Uterine smooth muscle cell (primary cell): ENCODE data around the gene GPR22. TPM values are rescaled to one million over a fixed set of nuclear protein-coding genes. Genes with fewer than 3 reads are reported as not detected.

ENCODE experiments used
- total RNA-seq: library from RNA; depleted of rRNA; stranded (reverse); fragments of >200 nt; gene quantifications from 2 replicates; pipeline ENCODE4 v1.2.3, GENCODE V29; 2014

Gene GPR22
- under 0.01 and 1.1 TPM in 2 replicates for total RNA-seq

GRCh38 chr7:107469929-107470328 is at the start of gene GPR22:
TSS of gene GPR22 (plus strand) at chr7:107470057. CDS start at chr7:107474061, 4,004 bp downstream.

Other genes starting within 250 kb of the GPR22 start
- 59.6 and 69.2 TPM in 2 replicates for gene COG5, start 93.9 kb downstream of the GPR22 start, total RNA-seq
- 12.5 and 12.6 TPM in 2 replicates for gene DUS4L, start 93.9 kb downstream of the GPR22 start, total RNA-seq
- 99.7 and 120 TPM in 2 replicates for gene BCAP29, start 110.2 kb downstream of the GPR22 start, total RNA-seq
- gene SLC26A4, start 190.8 kb downstream of the GPR22 start, total RNA-seq, result 0.44 and 0.50 TPM in 2 replicates